ENCODE data around the gene KLHL30.
"Not testable (repeated sequence)": the region's sequence is repeated elsewhere in the genome, so short reads cannot be mapped to it uniquely, and the experiment has no call there.

Gene KLHL30

DNA sequence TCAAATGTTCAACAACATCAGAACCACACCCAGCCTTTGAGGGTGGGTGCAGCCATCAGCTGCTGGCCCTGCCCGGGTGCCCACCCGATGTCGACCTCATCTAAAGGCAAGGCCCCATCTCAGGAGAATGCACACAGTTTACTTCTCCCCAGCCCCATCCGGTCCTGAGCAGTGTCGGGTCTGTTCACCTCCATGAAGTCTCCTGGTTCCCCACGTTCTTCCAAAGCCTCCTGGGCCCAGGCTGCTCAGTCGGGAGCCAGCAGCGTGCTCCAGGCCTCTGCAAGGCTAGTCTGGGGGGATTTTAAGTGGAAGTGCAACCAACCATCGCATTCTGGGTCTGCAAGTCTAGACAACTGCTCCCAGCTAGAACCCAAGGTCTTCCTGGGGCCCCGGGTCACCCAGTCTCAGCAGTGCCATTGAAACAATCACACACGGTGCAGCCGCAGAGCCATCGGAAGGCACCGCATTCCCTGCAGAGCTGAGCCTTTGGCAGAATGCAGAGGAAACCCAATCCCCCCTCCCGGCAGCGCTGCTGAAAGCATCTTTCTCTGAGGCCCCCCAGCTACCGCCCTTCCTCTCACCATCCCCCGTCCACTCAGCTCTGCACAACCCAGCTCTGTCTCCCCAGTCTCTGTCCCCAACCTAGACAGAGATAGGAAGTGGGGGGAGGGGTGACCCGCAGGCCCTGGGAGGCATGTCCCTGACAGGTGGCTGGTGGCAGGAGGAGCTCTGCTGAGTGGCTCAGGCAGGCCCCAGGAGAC lies 29.9 kb upstream of the KLHL30 start:
- H3K4me3 ChIP-seq (ENCODE audit: low read depth, low read length) = no peak overlapping the region
- TF ChIP-seq, protein P1, sequence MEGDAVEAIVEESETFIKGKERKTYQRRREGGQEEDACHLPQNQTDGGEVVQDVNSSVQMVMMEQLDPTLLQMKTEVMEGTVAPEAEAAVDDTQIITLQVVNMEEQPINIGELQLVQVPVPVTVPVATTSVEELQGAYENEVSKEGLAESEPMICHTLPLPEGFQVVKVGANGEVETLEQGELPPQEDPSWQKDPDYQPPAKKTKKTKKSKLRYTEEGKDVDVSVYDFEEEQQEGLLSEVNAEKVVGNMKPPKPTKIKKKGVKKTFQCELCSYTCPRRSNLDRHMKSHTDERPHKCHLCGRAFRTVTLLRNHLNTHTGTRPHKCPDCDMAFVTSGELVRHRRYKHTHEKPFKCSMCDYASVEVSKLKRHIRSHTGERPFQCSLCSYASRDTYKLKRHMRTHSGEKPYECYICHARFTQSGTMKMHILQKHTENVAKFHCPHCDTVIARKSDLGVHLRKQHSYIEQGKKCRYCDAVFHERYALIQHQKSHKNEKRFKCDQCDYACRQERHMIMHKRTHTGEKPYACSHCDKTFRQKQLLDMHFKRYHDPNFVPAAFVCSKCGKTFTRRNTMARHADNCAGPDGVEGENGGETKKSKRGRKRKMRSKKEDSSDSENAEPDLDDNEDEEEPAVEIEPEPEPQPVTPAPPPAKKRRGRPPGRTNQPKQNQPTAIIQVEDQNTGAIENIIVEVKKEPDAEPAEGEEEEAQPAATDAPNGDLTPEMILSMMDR (IDR thresholded peaks at IDR 0.05; ENCODE audit: low read depth, low read length) = no peak

DNA sequence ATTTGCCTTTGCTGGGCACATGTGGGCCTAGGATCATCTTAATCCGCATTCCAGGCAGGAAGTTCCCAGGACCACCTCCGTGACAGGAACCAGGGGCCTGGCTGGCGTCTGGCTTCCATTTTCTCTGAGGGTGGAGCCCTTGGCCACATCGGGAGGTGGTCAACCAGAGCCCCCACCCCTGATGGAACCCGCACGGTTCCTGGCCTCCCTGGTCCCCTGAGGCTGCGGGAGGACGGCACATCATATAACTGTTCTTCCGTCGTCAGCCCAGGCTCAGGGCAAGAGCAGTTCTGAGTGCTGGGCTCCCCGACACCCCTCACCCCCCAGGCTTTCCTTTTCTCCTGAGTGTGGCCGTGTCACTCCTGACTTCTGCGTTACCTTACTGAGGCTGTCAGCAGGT lies 24.9 kb upstream of the KLHL30 start:
- H3K4me3 ChIP-seq (ENCODE audit: low read depth, low read length) = no peak overlapping the region
- TF ChIP-seq, protein P1 (IDR thresholded peaks at IDR 0.05; ENCODE audit: low read depth, low read length) = no peak

- no peak overlapping the region for H3K4me3 ChIP-seq (ENCODE audit: low read depth, low read length)
- TF ChIP-seq, protein P1 (IDR thresholded peaks at IDR 0.05; ENCODE audit: low read depth, low read length) = no peak
Observed at GRCh38 chr2:238114331-238114841, 24.1 kb upstream of the KLHL30 start.

- TF ChIP-seq, protein P1 (IDR thresholded peaks at IDR 0.05; ENCODE audit: low read depth, low read length) = no peak
- H3K4me3 ChIP-seq (ENCODE audit: low read depth, low read length) = no peak overlapping the region
Observed at GRCh38 chr2:238114851-238115660, 23.4 kb upstream of the KLHL30 start.

- not testable (repeated sequence) for H3K4me3 ChIP-seq (ENCODE audit: low read depth, low read length)
Observed at GRCh38 chr2:238115709-238116108, 22.8 kb upstream of the KLHL30 start.

GRCh38 chr2:238116298-238117198 lies 21.9 kb upstream of the KLHL30 start:
- TF ChIP-seq, protein P1 (IDR thresholded peaks at IDR 0.05; ENCODE audit: low read depth, low read length) = no peak

More at GRCh38 chr2:238116298-238117198, 21.9 kb upstream of the KLHL30 start:
- no peak overlapping the region for H3K4me3 ChIP-seq (ENCODE audit: low read depth, low read length)
